Heart right ventricle (tissue), 16 donors: ENCODE results near the gene CCSER1. TPM values are rescaled to one million over a fixed set of nuclear protein-coding genes. Genes with fewer than 3 reads are reported as not detected.
"Not testable (repeated sequence)": the region's sequence is repeated elsewhere in the genome, so short reads cannot be mapped to it uniquely, and the experiment has no call there.

Experiments
- ATAC-seq, 8 donors: fragments of 200-7000 bp; cut with Tn5 transposase; one replicate each; pipeline ENCODE4 v1.9.1; 2020; ENCODE audit warnings: mild to moderate bottlenecking in 8 of 8, moderate library complexity in 8 of 8, moderate number of reproducible peaks in 1 of 8
- DNase-seq, 2 donors: peaks; one replicate each; pipeline ENCODE4 v3.0.0-alpha.2; 2020
- H3K27ac ChIP-seq, 10 donors: fragments of 200-600 bp; sonication (generic) in 2 of 10; one replicate each; pipeline versions ENCODE4 v1.5.0 to v1.8.0; 2020 to 2022; ENCODE audit warnings: mild to moderate bottlenecking in 3 of 10
- H3K27me3 ChIP-seq, 7 donors: fragments of 200-600 bp; one replicate each; pipeline ENCODE4 v1.8.0; 2021 to 2022; ENCODE audit warnings: mild to moderate bottlenecking in 2 of 7
- H3K36me3 ChIP-seq, 9 donors: fragments of 200-600 bp; sonication (generic) in 1 of 9; one replicate each; pipeline versions ENCODE4 v1.5.0 to v1.8.0; 2020 to 2022; ENCODE audit warnings: mild to moderate bottlenecking in 2 of 9
- H3K4me1 ChIP-seq, 9 donors: fragments of 200-600 bp; sonication (generic) in 1 of 9; one replicate each; pipeline versions ENCODE4 v1.5.0 to v1.8.0; 2020 to 2022; ENCODE audit warnings: mild to moderate bottlenecking in 4 of 9
- H3K4me3 ChIP-seq, 10 donors: fragments of 200-600 bp; sonication (generic) in 2 of 10; one replicate each; pipeline versions ENCODE4 v1.5.0 to v1.8.0; 2020 to 2022; ENCODE audit warnings: mild to moderate bottlenecking in 7 of 10, moderate library complexity in 2 of 10
- H3K9me3 ChIP-seq, 11 donors: fragments of 200-600 bp in 10 of 11; sonication (generic) in 2 of 11; one replicate each; pipeline versions ENCODE4 v1.5.0 to v1.8.0; 2013 to 2022; ENCODE audit warnings: mild to moderate bottlenecking in 2 of 11, control low read depth in 1 of 11, moderate library complexity in 1 of 11
- WGBS, 2 donors: extraction: QIAGEN DNeasy Blood & Tissue Kit; methylation state at CpG; one replicate each; pipeline ENCODE4 v1.1.7; 2013; ENCODE audit warnings: inconsistent platforms in 1 of 2; 5-methylcytosine and 5-hydroxymethylcytosine counted together
- intact Hi-C, 10 donors: fragments of 100-400 bp; cut with DNase I; formaldehyde crosslinking; loops; one replicate each; pipeline versions ENCODE4 v1.11.1 to v1.14.2; 2022
- polyA plus RNA-seq, 2 donors: library from polyadenylated mRNA; stranded (reverse); fragments of 200-250 nt; gene quantifications; one replicate each; pipeline ENCODE4 v1.2.3, GENCODE V29; 2013
- total RNA-seq, 10 donors: library from RNA; stranded (reverse); fragmentation: NEBNext Ultra II Directional in 3 of 10; extraction: Animal tissue kit (Norgen Biotek cat#: 25700) in 3 of 10; gene quantifications; one replicate each; pipeline versions ENCODE4 v1.2.1 to v1.2.4, GENCODE V29; 2021 to 2023
- TF ChIP-seq, protein P1 (sequence below), 9 donors: fragments of 200-600 bp; sonication (generic) in 2 of 9; IDR thresholded peaks; one replicate each; pipeline versions ENCODE4 v1.5.0 to v1.8.0; 2021 to 2022; ENCODE audit warnings: antibody characterized with exemption in 9 of 9, mild to moderate bottlenecking in 5 of 9, moderate library complexity in 1 of 9
- donor health status: Arrhythmogenic right ventricular cardiomyopathy.
- donor health status: ischemic (EF 13 %, LVEDD 7.1; RV severe dilation, severe dysfunction).
- donor health status: healthy with polysubstance abuse.
- donor health status: DM: no; HTN: yes; CAD: no.
- donor health status: DM: no; HTN: no; CAD: no.
- donor health status: ischemic (EF 25% LVEDD 6.9; RV normal size, moderate dysfunction).
- donor health status: ischemic (EF 25% LVEDD 5.7; RV mildly dilated, moderate dysfunction).
- donor health status: healthy.
- donor health status: DM: yes; HTN: yes; CAD: no.
- donor health status: Ischemic cardiomyopathy.
- donor health status: ischemic (EF 35%, LVEDD 5.7; RV mildly dilated, moderate dysfunction).
- donor health status: nonischemic (EF 11% LVEDD 7.7; RV severe dilation, severe dysfunction).
- donor health status: DM: yes; HTN: yes; CAD: no.
- donor health status: PGD.
- donor health status: ischemic (EF 29% LVEDD 5.4; RV normal size, mild dysfunction).
- donor health status: nonischemic (EF 23%, LVEDD 6.1; RV moderate dilation, normal function).

Gene CCSER1
- total and polyA plus RNA-seq, 12 donors: 1.5 to 16.4 (median 12.0) TPM

DNA sequence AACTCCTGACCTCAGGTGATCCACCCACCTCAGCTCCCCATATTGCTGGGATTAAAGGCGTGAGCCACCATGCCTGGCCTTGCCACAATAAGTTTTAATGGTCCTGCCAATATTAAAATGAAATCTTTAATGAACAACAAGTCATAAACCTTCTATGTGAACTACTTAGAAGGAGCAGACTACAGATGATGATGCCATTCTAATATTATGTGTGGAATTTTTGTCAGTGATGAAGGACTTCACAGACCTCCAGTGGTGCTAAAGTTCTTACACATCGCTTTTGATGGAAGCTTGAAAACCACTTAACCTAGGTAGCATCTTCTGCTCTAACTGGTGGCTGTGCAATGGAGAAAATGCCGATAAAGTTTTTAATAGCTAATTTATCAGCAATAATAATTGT is 331.4 kb downstream of the CCSER1 start:
- Histone ChIP-seq H3K36me3 (no peaks in the 10 kb centered on the region), H3K27me3 (no peaks in the 10 kb centered on the region), H3K27ac (no peak overlapping the region), H3K9me3 (peaks cover 0 to 24% (median 0%) of the 10 kb centered on the region in 11 donors), H3K4me1 (no peaks in the 10 kb centered on the region), H3K4me3 (no peak overlapping the region)
- intact Hi-C loops: no loop called here
- 82 to 85% methylated on average over 3 of the region's 3 CpGs for WGBS, 2 donors
- no peak for DNase-seq
- ATAC-seq: no peak
- TF ChIP-seq, protein P1, sequence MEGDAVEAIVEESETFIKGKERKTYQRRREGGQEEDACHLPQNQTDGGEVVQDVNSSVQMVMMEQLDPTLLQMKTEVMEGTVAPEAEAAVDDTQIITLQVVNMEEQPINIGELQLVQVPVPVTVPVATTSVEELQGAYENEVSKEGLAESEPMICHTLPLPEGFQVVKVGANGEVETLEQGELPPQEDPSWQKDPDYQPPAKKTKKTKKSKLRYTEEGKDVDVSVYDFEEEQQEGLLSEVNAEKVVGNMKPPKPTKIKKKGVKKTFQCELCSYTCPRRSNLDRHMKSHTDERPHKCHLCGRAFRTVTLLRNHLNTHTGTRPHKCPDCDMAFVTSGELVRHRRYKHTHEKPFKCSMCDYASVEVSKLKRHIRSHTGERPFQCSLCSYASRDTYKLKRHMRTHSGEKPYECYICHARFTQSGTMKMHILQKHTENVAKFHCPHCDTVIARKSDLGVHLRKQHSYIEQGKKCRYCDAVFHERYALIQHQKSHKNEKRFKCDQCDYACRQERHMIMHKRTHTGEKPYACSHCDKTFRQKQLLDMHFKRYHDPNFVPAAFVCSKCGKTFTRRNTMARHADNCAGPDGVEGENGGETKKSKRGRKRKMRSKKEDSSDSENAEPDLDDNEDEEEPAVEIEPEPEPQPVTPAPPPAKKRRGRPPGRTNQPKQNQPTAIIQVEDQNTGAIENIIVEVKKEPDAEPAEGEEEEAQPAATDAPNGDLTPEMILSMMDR (IDR thresholded peaks at IDR 0.05): no peak

DNA sequence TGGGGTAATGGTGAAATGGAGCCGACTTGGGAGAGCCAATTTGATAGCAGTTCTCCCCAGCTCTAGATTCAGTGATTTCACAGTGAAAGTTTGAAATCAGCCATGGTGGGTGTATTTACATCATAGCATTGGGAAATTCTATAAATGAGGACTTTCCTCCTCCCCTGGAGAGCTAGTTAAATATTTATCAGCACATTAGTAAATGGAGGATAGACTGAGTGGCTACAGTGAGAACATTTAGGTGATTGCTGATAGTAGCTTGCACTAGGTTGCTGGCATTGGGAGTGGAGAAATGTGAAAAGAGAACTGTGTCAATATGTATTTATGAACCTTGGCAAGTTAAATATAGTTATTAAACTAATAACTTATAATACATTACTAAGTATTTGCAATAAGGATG is 347.3 kb downstream of the CCSER1 start:
- Histone ChIP-seq H3K4me3 (no peak overlapping the region), H3K4me1 (no peaks in the 10 kb centered on the region), H3K9me3 (peaks cover 0 to 10% (median 0%) of the 10 kb centered on the region in 11 donors), H3K27ac (no peak overlapping the region), H3K36me3 (no peaks in the 10 kb centered on the region), H3K27me3 (no peaks in the 10 kb centered on the region)
- TF ChIP-seq, protein P1 (IDR thresholded peaks at IDR 0.05): no peak
- intact Hi-C loops: no loop called here
- 73 to 75% methylated on average over 1 of the region's 1 CpG for WGBS, 2 donors
- DNase-seq (no peak), ATAC-seq (no peak)

DNA sequence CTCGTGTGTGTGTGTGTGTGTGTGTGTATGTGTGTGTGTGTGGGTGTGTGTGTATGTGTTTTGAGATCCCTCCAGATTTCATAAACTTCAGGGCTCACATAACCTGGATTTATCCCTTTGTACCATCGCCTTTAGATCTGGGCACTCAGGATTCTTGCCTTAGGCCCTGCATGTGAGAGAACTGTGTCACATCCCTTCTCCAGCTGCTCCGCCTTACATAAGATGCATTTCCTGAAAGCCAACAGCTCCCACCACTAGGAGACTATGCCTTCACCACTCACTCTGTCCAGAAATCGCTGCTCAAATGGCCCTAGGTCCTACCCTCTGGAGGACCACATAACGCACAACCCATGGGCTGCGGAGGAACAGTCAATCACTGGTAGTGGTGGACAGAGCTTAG is 348.8 kb downstream of the CCSER1 start:
- 84% methylated on average over 6 of the region's 6 CpGs for WGBS, 2 donors
- Histone ChIP-seq H3K4me1 (no peaks in the 10 kb centered on the region), H3K9me3 (peaks cover 0 to 23% (median 0%) of the 10 kb centered on the region in 11 donors), H3K36me3 (no peaks in the 10 kb centered on the region), H3K27ac (no peak overlapping the region), H3K4me3 (no peak overlapping the region), H3K27me3 (no peaks in the 10 kb centered on the region)
- intact Hi-C loops: no loop called here
- TF ChIP-seq, protein P1 (IDR thresholded peaks at IDR 0.05): no peak
- DNase-seq (no peak), ATAC-seq (no peak)

DNA sequence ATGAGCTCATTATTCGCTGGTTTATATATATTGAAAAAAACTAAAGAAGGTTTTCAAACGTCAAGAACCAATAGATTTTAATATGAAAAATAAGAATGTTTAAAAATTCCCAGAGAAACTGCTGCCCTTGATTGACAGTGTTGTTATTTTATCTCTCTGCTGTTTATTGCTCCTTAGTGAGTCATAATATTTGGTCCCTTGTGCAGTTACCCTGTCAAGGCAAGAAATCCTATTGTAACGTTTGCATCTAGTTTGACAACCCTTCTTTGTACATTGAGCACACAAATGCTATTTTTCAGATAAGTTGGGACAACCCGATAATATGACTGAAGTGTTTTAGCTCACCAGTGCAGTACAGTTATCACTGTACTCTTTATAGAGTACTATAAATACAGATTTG is 349.4 kb downstream of the CCSER1 start:
- peaks cover 0 to 25% (median 0%) of the 10 kb centered on the region in 11 donors for H3K9me3 ChIP-seq
- H3K4me3 ChIP-seq: no peak overlapping the region
- intact Hi-C loops: no loop called here
- no peak for ATAC-seq
- TF ChIP-seq, protein P1 (IDR thresholded peaks at IDR 0.05): no peak
- no peaks in the 10 kb centered on the region for H3K36me3 ChIP-seq
- H3K27me3 ChIP-seq: no peaks in the 10 kb centered on the region
- H3K4me1 ChIP-seq: no peaks in the 10 kb centered on the region
- DNase-seq: no peak
- 71 to 76% methylated on average over 4 of the region's 4 CpGs for WGBS, 2 donors
- no peak overlapping the region for H3K27ac ChIP-seq

DNA sequence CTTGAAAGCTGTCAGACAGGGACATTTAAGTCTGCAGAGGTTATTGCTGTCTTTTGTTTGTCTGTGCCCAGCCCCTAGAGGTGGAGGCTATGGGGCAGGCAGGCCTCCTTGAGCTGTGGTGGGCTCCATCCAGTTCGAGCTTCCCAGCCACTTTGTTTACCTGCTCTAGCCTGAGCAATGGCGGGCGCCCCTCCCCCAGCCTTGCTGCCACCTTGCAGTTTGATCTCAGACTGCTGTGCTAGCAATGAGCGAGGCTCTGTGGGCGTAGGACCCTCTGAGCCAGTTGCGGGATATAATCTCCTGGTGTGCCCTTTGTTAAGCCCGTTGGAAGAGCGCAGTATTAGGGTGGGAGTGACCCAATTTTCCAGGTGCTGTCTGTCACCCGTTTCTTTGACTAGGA is 357.7 kb downstream of the CCSER1 start:
- DNase-seq, H3K27me3 ChIP-seq, H3K4me3 ChIP-seq, H3K27ac ChIP-seq, ATAC-seq, H3K4me1 ChIP-seq, intact Hi-C loops, H3K36me3 ChIP-seq: not testable (repeated sequence)
- 85 to 89% methylated on average over 9 of the region's 9 CpGs for WGBS, 2 donors
- H3K9me3 ChIP-seq: peaks cover 0 to 30% (median 0%) of the 10 kb centered on the region in 11 donors
